Mammary epithelial cell (primary cell): ENCODE data around the gene INSR.

Experiments used
- CTCF ChIP-seq, 2 donors: IDR thresholded peaks in 1 of 2; conservative IDR thresholded peaks in 1 of 2; 2 replicates each; pipeline ENCODE4 v1.5.1; 2011 to 2012; ENCODE audit warnings: inconsistent platforms in 2 of 2, low read length in 2 of 2, mild to moderate bottlenecking in 2 of 2, control low read depth in 1 of 2, low read depth in 1 of 2; ENCODE audit not compliant: insufficient read depth in 1 of 2; ENCODE audit errors: extremely low read depth in 1 of 2
- EZH2 ChIP-seq: IDR thresholded peaks from 2 replicates; pipeline ENCODE4 v1.6.1; 2012; ENCODE audit warnings: low read length, inconsistent platforms, borderline replicate concordance

GRCh38 chr19:7242601-7243258 is 51.5 kb downstream of the INSR start:
- TF ChIP-seq EZH2, result no peak
- TF ChIP-seq CTCF (conservative IDR thresholded peaks at IDR 0.05 in 1 of 2, IDR thresholded peaks at IDR 0.05 in 1 of 2; ENCODE audit: extremely low read depth in 1 of 2, insufficient read depth in 1 of 2, low read depth in 1 of 2, low read length in 2 of 2), result no peak
